Fibroblast of lung (primary cell): ENCODE data around the gene TMEM175.

Source experiments
- CTCF ChIP-seq, 2 donors: IDR thresholded peaks in 1 of 2; conservative IDR thresholded peaks in 1 of 2; 1 replicate in 1 of 2; 2 replicates in 1 of 2; pipeline ENCODE4 v1.5.1; 2011 to 2012; ENCODE audit warnings: low read length in 2 of 2, control low read depth in 1 of 2, inconsistent platforms in 1 of 2, low read depth in 1 of 2, mild to moderate bottlenecking in 1 of 2
- EZH2 ChIP-seq: IDR thresholded peaks from 2 replicates; pipeline ENCODE4 v1.5.1; 2012; ENCODE audit warnings: low read length, control low read depth, mild to moderate bottlenecking; ENCODE audit errors: missing control alignments

GRCh38 chr4:957581-958313 is 25.5 kb downstream of the TMEM175 start:
- TF ChIP-seq CTCF (conservative IDR thresholded peaks at IDR 0.05 in 1 of 2, IDR thresholded peaks at IDR 0.05 in 1 of 2; ENCODE audit: low read depth in 1 of 2, low read length in 2 of 2): no peak
- TF ChIP-seq EZH2: no peak
